IMR-90 (cell line): ENCODE data around the gene UCK2. TPM values are rescaled to one million over a fixed set of nuclear protein-coding genes. Genes with fewer than 3 reads are reported as not detected.

Experiments used
- ATAC-seq: fragments of 200-7000 bp; cut with Tn5 transposase; 2 replicates; pipeline ENCODE4 v1.9.1; 2020; ENCODE audit warnings: low read depth, mild to moderate bottlenecking, moderate library complexity
- BruUV-seq: library from RNA; stranded (reverse); fragments of 400-500 nt; replicated peaks from 2 replicates; lab custom pipeline; 2021; lab: Mats Ljungman, UMichigan
- CTCF ChIA-PET: fragments of 300-600 bp; formaldehyde crosslinking; extraction: SDS; loops from one replicate; lab custom pipeline; 2021; ENCODE audit warnings: antibody characterized with exemption; lab: Yijun Ruan, JAX
- POLR2A ChIA-PET: fragments of 300-600 bp; sonication (Branson Sonifier 250); formaldehyde crosslinking; loops from one replicate; lab custom pipeline; 2022; ENCODE audit warnings: antibody characterized with exemption; ENCODE audit not compliant: unreplicated experiment; lab: Charles Lee
- DNase-seq: peaks from one replicate; pipeline ENCODE4 v3.0.0; 2013
- H2AFZ ChIP-seq: replicated peaks from 2 replicates; pipeline ENCODE3; 2013; ENCODE audit warnings: low read length, mild to moderate bottlenecking; ENCODE audit not compliant: poor library complexity
- H2AK5ac ChIP-seq: 2 replicates; pipeline ENCODE4 v1.6.1; 2013; ENCODE audit warnings: low read depth, low read length, inconsistent platforms
- H2AK9ac ChIP-seq: replicated peaks from 2 replicates; pipeline ENCODE3; 2013; ENCODE audit warnings: mild to moderate bottlenecking, low read depth, low read length, moderate library complexity; ENCODE audit not compliant: poor library complexity
- H2BK120ac ChIP-seq: 2 replicates; pipeline ENCODE4 v1.6.1; 2013; ENCODE audit warnings: low read depth, low read length, inconsistent platforms
- H2BK15ac ChIP-seq: 3 replicates; pipeline ENCODE4 v1.6.1; 2013; ENCODE audit warnings: low read depth, low read length, inconsistent platforms
- H2BK20ac ChIP-seq: 2 replicates; pipeline ENCODE4 v1.6.1; 2013; ENCODE audit warnings: low read depth, mild to moderate bottlenecking, inconsistent platforms, low read length, moderate library complexity
- H2BK5ac ChIP-seq: 2 replicates; pipeline ENCODE4 v1.6.1; 2013; ENCODE audit warnings: mild to moderate bottlenecking, low read depth, low read length, inconsistent platforms; ENCODE audit not compliant: poor library complexity, severe bottlenecking
- H3K14ac ChIP-seq: replicated peaks from 2 replicates; pipeline ENCODE4 v1.6.1; 2013; ENCODE audit warnings: low read depth, low read length, inconsistent platforms
- H3K18ac ChIP-seq: 2 replicates; pipeline ENCODE4 v1.6.1; 2013; ENCODE audit warnings: low read depth, low read length, control low read depth
- H3K23ac ChIP-seq: 2 replicates; pipeline ENCODE4 v1.6.1; 2013; ENCODE audit warnings: low read depth, low read length, inconsistent platforms
- H3K27ac ChIP-seq: 2 replicates; pipeline ENCODE4 v1.5.1; 2013; ENCODE audit warnings: mild to moderate bottlenecking, control low read depth, low read length; ENCODE audit not compliant: insufficient read depth
- H3K27me3 ChIP-seq: 2 replicates; pipeline ENCODE4 v1.6.1; 2013; ENCODE audit warnings: low read length; ENCODE audit not compliant: control insufficient read depth, insufficient read depth
- H3K36me3 ChIP-seq: 2 replicates; pipeline ENCODE4 v1.6.1; 2013; ENCODE audit warnings: low read length, mixed read lengths; ENCODE audit not compliant: control insufficient read depth, insufficient read depth
- H3K4ac ChIP-seq: 2 replicates; pipeline ENCODE4 v1.6.1; 2013; ENCODE audit warnings: low read depth, low read length, inconsistent platforms
- H3K4me1 ChIP-seq: 2 replicates; pipeline ENCODE4 v1.6.1; 2013; ENCODE audit warnings: low read length, mixed read lengths; ENCODE audit not compliant: control insufficient read depth, insufficient read depth
- H3K4me2 ChIP-seq: 2 replicates; pipeline ENCODE4 v1.6.1; 2013; ENCODE audit warnings: low read depth, mild to moderate bottlenecking, control low read depth, low read length, moderate library complexity
- H3K4me3 ChIP-seq: 2 replicates; pipeline ENCODE4 v1.5.1; 2013; ENCODE audit warnings: low read depth, mild to moderate bottlenecking, control low read depth, low read length, moderate library complexity; ENCODE audit not compliant: insufficient read depth
- H3K56ac ChIP-seq: 2 replicates; pipeline ENCODE4 v1.6.1; 2013; ENCODE audit warnings: low read length, inconsistent platforms; ENCODE audit not compliant: insufficient read depth; ENCODE audit errors: extremely low read depth
- H3K79me1 ChIP-seq, 2 experiments: 2 replicates each; pipeline ENCODE4 v1.6.1; 2013; ENCODE audit warnings: low read length in 2 of 2, inconsistent platforms in 1 of 2, low read depth in 1 of 2
- H3K9ac ChIP-seq: 2 replicates; pipeline ENCODE4 v1.6.1; 2013; ENCODE audit warnings: low read depth, low read length, control low read depth
- H3K9me1 ChIP-seq: 2 replicates; pipeline ENCODE4 v1.6.1; 2013; ENCODE audit warnings: low read length, inconsistent platforms; ENCODE audit not compliant: insufficient read depth
- H3K9me3 ChIP-seq: 2 replicates; pipeline ENCODE4 v1.6.1; 2013; ENCODE audit warnings: low read length; ENCODE audit not compliant: control insufficient read depth, insufficient read depth
- H4K20me1 ChIP-seq: 2 replicates; pipeline ENCODE4 v1.6.1; 2013; ENCODE audit warnings: low read length, inconsistent platforms; ENCODE audit not compliant: insufficient read depth
- H4K5ac ChIP-seq: 2 replicates; pipeline ENCODE4 v1.6.1; 2013; ENCODE audit warnings: mild to moderate bottlenecking, low read depth, low read length, control low read depth
- H4K8ac ChIP-seq, 2 experiments: 2 replicates each; pipeline ENCODE4 v1.6.1; 2013; ENCODE audit warnings: low read depth in 2 of 2, low read length in 2 of 2, control low read depth in 1 of 2, inconsistent platforms in 1 of 2
- H4K91ac ChIP-seq: 2 replicates; pipeline ENCODE4 v1.6.1; 2013; ENCODE audit warnings: low read depth, low read length, inconsistent platforms; ENCODE audit not compliant: insufficient read depth
- BHLHE40 ChIP-seq: fragments of 150-350 bp; IDR thresholded peaks from 2 replicates; pipeline ENCODE4 v1.6.1; 2016; ENCODE audit warnings: mild to moderate bottlenecking, low read depth, low read length
- CEBPB ChIP-seq: IDR thresholded peaks from 2 replicates; pipeline ENCODE4 v1.6.1; 2012; ENCODE audit warnings: low read depth, low read length, improper control_type of control experiment
- CHD1 ChIP-seq: IDR thresholded peaks from 2 replicates; pipeline ENCODE4 v1.6.1; 2012; ENCODE audit warnings: low read depth, low read length, improper control_type of control experiment
- CTCF ChIP-seq: conservative IDR thresholded peaks from 2 replicates; pipeline ENCODE4 v1.5.1; 2012; ENCODE audit warnings: mild to moderate bottlenecking, low read depth, low read length, improper control_type of control experiment
- ELK1 ChIP-seq: fragments of 150-350 bp; IDR thresholded peaks from 2 replicates; pipeline ENCODE4 v1.6.1; 2016; ENCODE audit warnings: low read depth, mild to moderate bottlenecking, low read length, moderate library complexity, borderline replicate concordance
- FOS ChIP-seq: fragments of 150-350 bp; IDR thresholded peaks from 2 replicates; pipeline ENCODE4 v1.6.1; 2016; ENCODE audit warnings: low read depth, low read length
- MAFK ChIP-seq: IDR thresholded peaks from 2 replicates; pipeline ENCODE4 v1.6.1; 2012; ENCODE audit warnings: low read depth, low read length, improper control_type of control experiment
- MAZ ChIP-seq: IDR thresholded peaks from 2 replicates; pipeline ENCODE4 v1.6.1; 2012; ENCODE audit warnings: low read depth, mild to moderate bottlenecking, low read length, improper control_type of control experiment, moderate library complexity, borderline replicate concordance
- MXI1 ChIP-seq: IDR thresholded peaks from 2 replicates; pipeline ENCODE4 v1.6.1; 2012; ENCODE audit warnings: low read depth, mild to moderate bottlenecking, low read length, moderate library complexity, borderline replicate concordance
- NFE2L2 ChIP-seq: fragments of 150-350 bp; IDR thresholded peaks from 2 replicates; pipeline ENCODE4 v1.6.1; 2016; ENCODE audit warnings: low read depth, mild to moderate bottlenecking, low read length
- POLR2A ChIP-seq: IDR thresholded peaks from 2 replicates; pipeline ENCODE4 v1.6.1; 2012; ENCODE audit warnings: mild to moderate bottlenecking, low read depth, low read length
- RAD21 ChIP-seq: IDR thresholded peaks from 2 replicates; pipeline ENCODE4 v1.6.1; 2012; ENCODE audit warnings: low read length, improper control_type of control experiment
- RCOR1 ChIP-seq: IDR thresholded peaks from 2 replicates; pipeline ENCODE4 v1.6.1; 2012; ENCODE audit warnings: mild to moderate bottlenecking, low read length, improper control_type of control experiment; ENCODE audit not compliant: insufficient replicate concordance
- RFX5 ChIP-seq: IDR thresholded peaks from 2 replicates; pipeline ENCODE4 v1.8.0; 2012; ENCODE audit warnings: low read depth, mild to moderate bottlenecking, low read length, moderate library complexity
- SMC3 ChIP-seq: fragments of 150-350 bp; IDR thresholded peaks from 2 replicates; pipeline ENCODE4 v1.6.1; 2016; ENCODE audit warnings: low read depth, mild to moderate bottlenecking, antibody characterized with exemption, low read length, moderate library complexity
- USF2 ChIP-seq: fragments of 150-350 bp; IDR thresholded peaks from 2 replicates; pipeline ENCODE4 v1.6.1; 2017; ENCODE audit warnings: mild to moderate bottlenecking, antibody characterized with exemption, low read length, low read depth
- WGBS, 2 experiments: methylation state at CpG; one replicate each; pipeline versions ENCODE4 v1.1.5 to v1.1.7; 2013; ENCODE audit warnings: missing lambda C conversion rate in 2 of 2; ENCODE audit not compliant: insufficient read length in 1 of 2; ENCODE audit errors: extremely low coverage in 2 of 2; 5-methylcytosine and 5-hydroxymethylcytosine counted together
- dilution Hi-C: fragments of 300-500 bp; cut with HindIII; formaldehyde crosslinking; loops from one replicate; pipeline ENCODE4 v1.14.3; 2018; ENCODE audit warnings: low sequenced_read_pairs; ENCODE audit not compliant: unreplicated experiment
- in situ Hi-C: fragments of 300-500 bp; cut with MboI; formaldehyde crosslinking; loops from 3 replicates; pipeline ENCODE4 v1.14.3; 2019; ENCODE audit warnings: low sequenced_read_pairs, inconsistent platforms, mixed read lengths
- intact Hi-C: fragments of 100-400 bp; cut with micrococcal nuclease; formaldehyde crosslinking; loops from 2 replicates; pipeline ENCODE4 v1.10.0; 2022
- polyA plus RNA-seq, 3 experiments: library from polyadenylated mRNA; depleted of rRNA; stranded (reverse); fragments of >200 nt; gene quantifications; 2 replicates each; pipeline ENCODE4 v1.2.3, GENCODE V29; 2012; ENCODE audit warnings: low replicate concordance in 1 of 3
- total RNA-seq: library from RNA; depleted of rRNA; stranded (reverse); fragments of >200 nt; gene quantifications from 2 replicates; pipeline ENCODE4 v1.2.3, GENCODE V29; 2012

Gene UCK2
- total and polyA plus RNA-seq, 2 of the 4 experiments (the other 2 are of a cell fraction), result 83.0 to 87.8 TPM

- ChIA-PET POLR2A (no interaction called here), CTCF (no interaction called here)
- Histone ChIP-seq H4K8ac (no peak overlapping the region), H3K27ac (no peak overlapping the region), H4K91ac (no peak overlapping the region), H3K9ac (no peak overlapping the region), H2AK9ac (no peak overlapping the region), H4K5ac (no peak overlapping the region), H3K9me3 (no peaks in the 10 kb centered on the region), H3K79me1 (peaks cover 35 to 80% of the 10 kb centered on the region in 2 experiments), H3K4me2 (no peak overlapping the region), H2BK120ac (no peak overlapping the region), H2BK15ac (no peak overlapping the region), H3K4ac (no peak overlapping the region), H3K27me3 (no peaks in the 10 kb centered on the region), H3K9me1 (peaks cover 37% of the 10 kb centered on the region), H3K4me1 (peaks cover 21% of the 10 kb centered on the region), H4K20me1 (peaks cover 57% of the 10 kb centered on the region), H2AFZ (no peak overlapping the region), H3K23ac (no peak overlapping the region), H2AK5ac (0 out of 2 replicates have a peak overlapping the region, but pooled peaks have one; percentile 0), H3K36me3 (no peaks in the 10 kb centered on the region), H2BK20ac (no peak overlapping the region), H3K18ac (no peak overlapping the region), H3K56ac (no peak overlapping the region), H3K14ac (no peak overlapping the region), H2BK5ac (peak overlapping the region; percentile 1), H3K4me3 (no peak overlapping the region)
- DNase-seq, result no peak
- no peak for TF ChIP-seq ELK1
- no peak for TF ChIP-seq MXI1
- TF ChIP-seq CEBPB, result no peak
- TF ChIP-seq BHLHE40, result no peak
- no peak for TF ChIP-seq RFX5
- no peak for TF ChIP-seq USF2
- no peak for TF ChIP-seq CHD1
- TF ChIP-seq RAD21, result no peak
- TF ChIP-seq FOS, result no peak
- TF ChIP-seq SMC3, result no peak
- TF ChIP-seq MAFK, result no peak
- TF ChIP-seq POLR2A, result no peak
- TF ChIP-seq RCOR1, result no peak
- TF ChIP-seq MAZ, result no peak
- TF ChIP-seq CTCF, result no peak
- TF ChIP-seq NFE2L2, result no peak
- no peak for ATAC-seq
- intact Hi-C loops (no loop called here), in situ Hi-C loops (no loop called here), dilution Hi-C loops (no loop called here)
- WGBS, 2 experiments, result 80% methylated on average over 1 of the region's 3 CpGs; no CpG with 5 or more reads in 1 of the 2 experiments
- BruUV-seq, result no TSS peak
These were observed 31.0 kb downstream of the UCK2 start for GRCh38 chr1:165858364-165858823.
